ENCODE measurements around the gene RLF. TPM values are rescaled to one million over a fixed set of nuclear protein-coding genes. Genes with fewer than 3 reads are reported as not detected.

RLF gene
- total and polyA plus RNA-seq, 4 donors = 1.7 to 13.4 (median 6.3) TPM

GRCh38 chr1:40264354-40264781 lies 103.2 kb downstream of the RLF start:
- Histone ChIP-seq H3K9me3 (ENCODE audit: control insufficient read depth in 4 of 4, low read length in 3 of 4) (no peaks in the 10 kb centered on the region), H3K9ac (ENCODE audit: low read depth in 1 of 2, low read length in 2 of 2) (no peak overlapping the region), H3K27me3 (ENCODE audit: control insufficient read depth in 4 of 4, insufficient read depth in 4 of 4, low read length in 3 of 4) (no peaks in the 10 kb centered on the region), H3K4me1 (ENCODE audit: control insufficient read depth in 4 of 4, insufficient read depth in 4 of 4, low read length in 3 of 4) (peaks cover 0 to 10% (median under 1%) of the 10 kb centered on the region in 4 donors), H3K4me3 (ENCODE audit: low read depth in 1 of 3, low read length in 3 of 3) (no peak overlapping the region), H3K36me3 (ENCODE audit: control insufficient read depth in 4 of 4, insufficient read depth in 3 of 4, low read depth in 1 of 4, low read length in 3 of 4) (peaks cover 8 to 27% (median 25%) of the 10 kb centered on the region in 4 donors), H3K27ac (ENCODE audit: low read depth in 1 of 2, low read length in 2 of 2) (no peak overlapping the region)
- TF ChIP-seq EGR1 (IDR thresholded peaks at IDR 0.05; ENCODE audit: low read depth in 2 of 2) = no peak
- no peak for TF ChIP-seq ATF3 (IDR thresholded peaks at IDR 0.05)
- TF ChIP-seq FOXA2 (IDR thresholded peaks at IDR 0.05) = no peak
- no peak for TF ChIP-seq FOXA1 (IDR thresholded peaks at IDR 0.05)
- TF ChIP-seq RAD21 (IDR thresholded peaks at IDR 0.05) = no peak
- TF ChIP-seq NR2F2 (IDR thresholded peaks at IDR 0.05) = no peak
- TF ChIP-seq ZBTB33 (IDR thresholded peaks at IDR 0.05) = no peak
- no peak for TF ChIP-seq HNF4A (conservative IDR thresholded peaks at IDR 0.05)
- TF ChIP-seq HNF4G (IDR thresholded peaks at IDR 0.05) = no peak
- no peak for TF ChIP-seq TAF1 (conservative IDR thresholded peaks at IDR 0.05)
- TF ChIP-seq YY1 (IDR thresholded peaks at IDR 0.05) = no peak
- no peak for TF ChIP-seq JUND (IDR thresholded peaks at IDR 0.05)
- TF ChIP-seq MAX (IDR thresholded peaks at IDR 0.05) = no peak
- TF ChIP-seq REST (IDR thresholded peaks at IDR 0.05) = no peak
- TF ChIP-seq GABPA (IDR thresholded peaks at IDR 0.05 in 1 of 2, conservative IDR thresholded peaks at IDR 0.05 in 1 of 2) = no peak
- no peak for TF ChIP-seq SP1 (IDR thresholded peaks at IDR 0.05)
- TF ChIP-seq CTCF (IDR thresholded peaks at IDR 0.05; ENCODE audit: low read depth, low read length, missing input control) = no peak
- no peak for TF ChIP-seq RXRA (IDR thresholded peaks at IDR 0.05)
- WGBS = 94% methylated on average over 3 of the region's 3 CpGs
- DNase-seq (ENCODE audit: low spot score) = no peak

All from liver (tissue), 9 donors.